SK-N-SH (cell line): Measurements from ENCODE around the gene RAB6B. TPM values are rescaled to one million over a fixed set of nuclear protein-coding genes. Genes with fewer than 3 reads are reported as not detected.

Source experiments
- CTCF ChIA-PET: fragments of 300-600, 350-600 bp; formaldehyde crosslinking; extraction: SDS; loops from one replicate; lab custom pipeline; 2021; lab: Yijun Ruan, JAX
- POLR2A ChIA-PET: fragments of 350-600 bp; sonication (Branson Sonifier 250); formaldehyde crosslinking; extraction: SDS; loops from one replicate; lab custom pipeline; 2020; ENCODE audit warnings: antibody characterized with exemption, inconsistent platforms; lab: Yijun Ruan, JAX
- DNase-seq: peaks from one replicate; pipeline ENCODE4 v3.0.0; 2012
- H2AFZ ChIP-seq: fragments of 200-600 bp; sonication (generic); 2 replicates; pipeline ENCODE4 v1.8.1; 2016; ENCODE audit warnings: antibody characterized with exemption, mild to moderate bottlenecking, low read depth
- H3F3A ChIP-seq: fragments of 200-600 bp; sonication (generic); replicated peaks from 2 replicates; pipeline ENCODE3; 2016; ENCODE audit warnings: antibody characterized with exemption, mild to moderate bottlenecking; ENCODE audit not compliant: insufficient read depth
- H3K27ac ChIP-seq, 2 experiments: fragments of 200-500 bp in 1 of 2; fragments of 200-600 bp in 1 of 2; sonication (Bioruptor generic) in 1 of 2; sonication (generic), shearing (Covaris generic) in 1 of 2; 2 replicates each; pipeline versions ENCODE4 v1.5.1 to v1.6.1; 2014 to 2016; ENCODE audit warnings: low read depth in 2 of 2, inconsistent platforms in 1 of 2, low read length in 1 of 2, mild to moderate bottlenecking in 1 of 2, mixed read lengths in 1 of 2
- H3K27me3 ChIP-seq: fragments of 200-600 bp; sonication (generic), shearing (Covaris generic); 2 replicates; pipeline ENCODE4 v1.6.1; 2016; ENCODE audit warnings: mixed run types; ENCODE audit not compliant: insufficient read depth
- H3K36me3 ChIP-seq, 2 experiments: fragments of 200-500 bp in 1 of 2; fragments of 200-600 bp in 1 of 2; sonication (Bioruptor generic) in 1 of 2; sonication (generic) in 1 of 2; replicated peaks in 1 of 2; 2 replicates each; pipeline versions ENCODE3 to v1.5.1; 2014 to 2016; ENCODE audit warnings: low read length in 1 of 2, mild to moderate bottlenecking in 1 of 2; ENCODE audit not compliant: insufficient read depth in 2 of 2, control insufficient read depth in 1 of 2
- H3K4me1 ChIP-seq, 2 experiments: fragments of 200-500 bp in 1 of 2; fragments of 200-600 bp in 1 of 2; sonication (Bioruptor generic) in 1 of 2; sonication (generic), shearing (Covaris generic) in 1 of 2; 2 replicates each; pipeline versions ENCODE4 v1.5.1 to v1.6.1; 2014 to 2016; ENCODE audit warnings: low read depth in 1 of 2, low read length in 1 of 2, mixed run types in 1 of 2; ENCODE audit not compliant: insufficient read depth in 2 of 2, control insufficient read depth in 1 of 2
- H3K4me2 ChIP-seq: fragments of 200-600 bp; sonication (generic), shearing (Covaris generic); 2 replicates; pipeline ENCODE4 v1.6.1; 2017; ENCODE audit warnings: mixed run types
- H3K4me3 ChIP-seq, 2 experiments: fragments of 200-500 bp in 1 of 2; fragments of 200-600 bp in 1 of 2; sonication (Bioruptor generic) in 1 of 2; sonication (generic), shearing (Covaris generic) in 1 of 2; 2 replicates each; pipeline versions ENCODE4 v1.5.1 to v1.8.1; 2014 to 2016; ENCODE audit warnings: low read depth in 2 of 2, inconsistent platforms in 1 of 2, low read length in 1 of 2, mild to moderate bottlenecking in 1 of 2, mixed read lengths in 1 of 2, moderate library complexity in 1 of 2
- H3K79me2 ChIP-seq: fragments of 200-600 bp; sonication (generic); 2 replicates; pipeline ENCODE4 v1.8.1; 2017; ENCODE audit warnings: mild to moderate bottlenecking; ENCODE audit not compliant: insufficient read depth
- H3K9ac ChIP-seq: fragments of 200-600 bp; sonication (generic); 2 replicates; pipeline ENCODE4 v1.6.1; 2017; ENCODE audit warnings: mixed run types
- H3K9me2 ChIP-seq: fragments of 200-600 bp; sonication (generic); 2 replicates; pipeline ENCODE4 v1.6.1; 2017; ENCODE audit warnings: mixed run types
- H3K9me3 ChIP-seq: fragments of 200-600 bp; sonication (generic); 2 replicates; pipeline ENCODE4 v1.6.1; 2017; ENCODE audit warnings: mixed run types, mild to moderate bottlenecking, moderate library complexity
- H4K20me1 ChIP-seq: fragments of 200-600 bp; sonication (generic); 2 replicates; pipeline ENCODE4 v1.6.1; 2017; ENCODE audit warnings: mild to moderate bottlenecking, mixed run types; ENCODE audit not compliant: insufficient read depth
- EP300 ChIP-seq, 2 experiments: IDR thresholded peaks; 2 replicates each; pipeline versions ENCODE4 v1.4.0 to v1.6.1; 2012; ENCODE audit warnings: borderline replicate concordance in 1 of 2, low read depth in 1 of 2, low read length in 1 of 2
- GABPA ChIP-seq: IDR thresholded peaks from 2 replicates; pipeline ENCODE4 v1.4.0; 2012; ENCODE audit warnings: low read depth, mild to moderate bottlenecking
- MAX ChIP-seq: IDR thresholded peaks from 2 replicates; pipeline ENCODE4 v1.4.0; 2012; ENCODE audit warnings: low read depth
- MEF2A ChIP-seq: IDR thresholded peaks from 2 replicates; pipeline ENCODE4 v1.4.0; 2012; ENCODE audit warnings: low read depth, borderline replicate concordance
- NFIC ChIP-seq: IDR thresholded peaks from 2 replicates; pipeline ENCODE4 v1.4.0; 2012; ENCODE audit warnings: borderline replicate concordance
- RAD21 ChIP-seq: IDR thresholded peaks from 2 replicates; pipeline ENCODE4 v1.6.1; 2012; ENCODE audit warnings: mild to moderate bottlenecking, low read length
- REST ChIP-seq: IDR thresholded peaks from 2 replicates; pipeline ENCODE4 v1.6.1; 2012; ENCODE audit warnings: mild to moderate bottlenecking, low read depth, low read length, moderate library complexity
- RXRA ChIP-seq: IDR thresholded peaks from 2 replicates; pipeline ENCODE4 v1.4.0; 2012; ENCODE audit warnings: low read depth, mild to moderate bottlenecking, borderline replicate concordance
- TCF12 ChIP-seq: IDR thresholded peaks from 2 replicates; pipeline ENCODE4 v1.4.0; 2012
- USF2 ChIP-seq: fragments of 150-350 bp; IDR thresholded peaks from 2 replicates; pipeline ENCODE4 v1.6.1; 2017; ENCODE audit warnings: antibody characterized with exemption, low read length, low read depth, borderline replicate concordance
- WGBS: methylation state at CpG from one replicate; pipeline ENCODE4 v1.1.6; 2017; ENCODE audit warnings: low lambda C conversion rate; 5-methylcytosine and 5-hydroxymethylcytosine counted together
- polyA plus RNA-seq, 3 experiments: library from polyadenylated mRNA; depleted of rRNA; stranded (reverse); fragments of >200 nt; gene quantifications; 2 replicates each; pipeline ENCODE4 v1.2.3, GENCODE V29; 2012

RAB6B gene
- polyA plus RNA-seq, 1 of the 3 experiments (the other 2 are of a cell fraction) = 9.3 TPM

GRCh38 chr3:133883641-133884040 is 12.0 kb downstream of the RAB6B start (continued):
- TF ChIP-seq REST (no peak), NFIC (no peak), USF2 (no peak), MAX (no peak), TCF12 (no peak)

GRCh38 chr3:133882986-133883586 is 12.6 kb downstream of the RAB6B start:
- H3K27me3 ChIP-seq = no peaks in the 10 kb centered on the region; the same call in 1 of the 2 replicates
- H3F3A ChIP-seq = no peaks in the 10 kb centered on the region
- H2AFZ ChIP-seq = no peak overlapping the region
- DNase-seq = no peak
- H3K36me3 ChIP-seq = no peaks in the 10 kb centered on the region
- TF ChIP-seq MEF2A (no peak), EP300 (IDR thresholded peaks at IDR 0.05; ENCODE audit: borderline replicate concordance in 1 of 2, low read depth in 1 of 2, low read length in 1 of 2) (no peak), RXRA (no peak), MAX (no peak), RAD21 (no peak), GABPA (no peak)
- H3K27ac ChIP-seq = no peak overlapping the region
- H3K4me3 ChIP-seq = no peak overlapping the region
- POLR2A ChIA-PET = no interaction called here
- H3K79me2 ChIP-seq = no peaks in the 10 kb centered on the region
- no peaks in the 10 kb centered on the region for H4K20me1 ChIP-seq
- no peaks in the 10 kb centered on the region; a peak in 1 of 4 replicates for H3K4me1 ChIP-seq
- H3K4me2 ChIP-seq = no peak overlapping the region
- no peak overlapping the region for H3K9ac ChIP-seq
- CTCF ChIA-PET = no interaction called here
- 33% methylated on average over 3 of the region's 3 CpGs for WGBS
- H3K9me3 ChIP-seq = no peaks in the 10 kb centered on the region
- H3K9me2 ChIP-seq = no peaks in the 10 kb centered on the region
